ENCODE results near the gene CLASRP. TPM values are rescaled to one million over a fixed set of nuclear protein-coding genes. Genes with fewer than 3 reads are reported as not detected.

The CLASRP gene
- total and polyA plus RNA-seq, 2 donors (not counting 1 experiment from before 2014, with no cell fraction given), result 12.1 to 15.7 TPM

- Histone ChIP-seq H3K9me3 (ENCODE audit: control insufficient read depth, insufficient read depth, low read depth, low read length) (no peaks in the 10 kb centered on the region), H2AFZ (ENCODE audit: low read length) (no peak overlapping the region), H3K27ac (ENCODE audit: insufficient read depth, low read length) (peak overlapping the region; percentile 18), H3K79me2 (ENCODE audit: control insufficient read depth, insufficient read depth, low read length) (peaks cover 43% of the 10 kb centered on the region), H3K9ac (ENCODE audit: insufficient read depth, low read length) (no peak overlapping the region), H4K20me1 (ENCODE audit: control insufficient read depth, extremely low read depth, insufficient read depth, low read length) (no peaks in the 10 kb centered on the region), H3K4me2 (ENCODE audit: extremely low read depth, insufficient read depth, low read length) (peak overlapping the region; percentile 98), H3K4me3 (replicated peaks in 1 of 4; ENCODE audit: control extremely low read depth in 1 of 4, insufficient read depth in 1 of 4, low read depth in 3 of 4, low read length in 4 of 4) (peak overlapping the region; percentile 82 to 92 (median 87)), H3K4me1 (ENCODE audit: control insufficient read depth, extremely low read depth, insufficient read depth, low read length) (peaks cover 7% of the 10 kb centered on the region), H3K36me3 (ENCODE audit: control insufficient read depth, insufficient read depth, low read length) (peaks cover 15% of the 10 kb centered on the region), H3K27me3 (ENCODE audit: control insufficient read depth, insufficient read depth, low read length) (no peaks in the 10 kb centered on the region)
- TF ChIP-seq, protein P1, sequence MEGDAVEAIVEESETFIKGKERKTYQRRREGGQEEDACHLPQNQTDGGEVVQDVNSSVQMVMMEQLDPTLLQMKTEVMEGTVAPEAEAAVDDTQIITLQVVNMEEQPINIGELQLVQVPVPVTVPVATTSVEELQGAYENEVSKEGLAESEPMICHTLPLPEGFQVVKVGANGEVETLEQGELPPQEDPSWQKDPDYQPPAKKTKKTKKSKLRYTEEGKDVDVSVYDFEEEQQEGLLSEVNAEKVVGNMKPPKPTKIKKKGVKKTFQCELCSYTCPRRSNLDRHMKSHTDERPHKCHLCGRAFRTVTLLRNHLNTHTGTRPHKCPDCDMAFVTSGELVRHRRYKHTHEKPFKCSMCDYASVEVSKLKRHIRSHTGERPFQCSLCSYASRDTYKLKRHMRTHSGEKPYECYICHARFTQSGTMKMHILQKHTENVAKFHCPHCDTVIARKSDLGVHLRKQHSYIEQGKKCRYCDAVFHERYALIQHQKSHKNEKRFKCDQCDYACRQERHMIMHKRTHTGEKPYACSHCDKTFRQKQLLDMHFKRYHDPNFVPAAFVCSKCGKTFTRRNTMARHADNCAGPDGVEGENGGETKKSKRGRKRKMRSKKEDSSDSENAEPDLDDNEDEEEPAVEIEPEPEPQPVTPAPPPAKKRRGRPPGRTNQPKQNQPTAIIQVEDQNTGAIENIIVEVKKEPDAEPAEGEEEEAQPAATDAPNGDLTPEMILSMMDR (conservative IDR thresholded peaks at IDR 0.05 in 1 of 2, IDR thresholded peaks at IDR 0.05 in 1 of 2; ENCODE audit: low read depth in 1 of 2, low read length in 2 of 2), result no peak
- no peak for TF ChIP-seq EZH2 (IDR thresholded peaks at IDR 0.05; ENCODE audit: low read length, missing control alignments)
- DNase-seq (ENCODE audit: low read depth in 2 of 2), result no peak
These were observed 1.4 kb downstream of the CLASRP start for GRCh38 chr19:45040059-45040771.

DNA sequence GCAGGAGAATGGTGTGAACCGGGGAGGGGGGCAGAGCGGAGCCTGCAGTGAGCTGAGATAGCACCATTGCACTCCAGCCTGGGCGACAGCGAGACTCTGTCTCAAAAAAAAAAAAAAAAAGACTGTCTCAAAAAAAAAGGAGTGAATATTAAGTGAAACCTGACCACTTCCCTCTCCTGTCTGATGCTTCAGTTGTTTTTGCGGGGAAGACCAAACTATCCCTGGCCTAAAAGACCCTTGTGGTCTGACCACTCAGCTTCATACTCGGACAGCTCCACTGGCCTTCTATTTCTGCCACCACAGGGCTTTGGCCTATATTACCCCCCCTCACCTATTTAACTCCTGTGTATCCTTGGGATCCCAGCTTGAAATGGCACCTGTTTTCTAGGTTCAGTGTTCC, 2.3 kb downstream of the CLASRP start:
- Histone ChIP-seq H2AFZ (ENCODE audit: low read length) (no peak overlapping the region), H3K9ac (ENCODE audit: insufficient read depth, low read length) (no peak overlapping the region), H3K27ac (ENCODE audit: insufficient read depth, low read length) (no peak overlapping the region), H4K20me1 (ENCODE audit: control insufficient read depth, extremely low read depth, insufficient read depth, low read length) (no peaks in the 10 kb centered on the region), H3K36me3 (ENCODE audit: control insufficient read depth, insufficient read depth, low read length) (peaks cover 21% of the 10 kb centered on the region), H3K79me2 (ENCODE audit: control insufficient read depth, insufficient read depth, low read length) (peaks cover 51% of the 10 kb centered on the region), H3K9me3 (ENCODE audit: control insufficient read depth, insufficient read depth, low read depth, low read length) (no peaks in the 10 kb centered on the region), H3K4me1 (ENCODE audit: control insufficient read depth, extremely low read depth, insufficient read depth, low read length) (peaks cover 7% of the 10 kb centered on the region), H3K27me3 (ENCODE audit: control insufficient read depth, insufficient read depth, low read length) (no peaks in the 10 kb centered on the region), H3K4me2 (ENCODE audit: extremely low read depth, insufficient read depth, low read length) (no peak overlapping the region), H3K4me3 (replicated peaks in 1 of 4; ENCODE audit: control extremely low read depth in 1 of 4, insufficient read depth in 1 of 4, low read depth in 3 of 4, low read length in 4 of 4) (no peak overlapping the region)
- DNase-seq (ENCODE audit: low read depth in 2 of 2), result no peak
- no peak for TF ChIP-seq EZH2 (IDR thresholded peaks at IDR 0.05; ENCODE audit: low read length, missing control alignments)
- TF ChIP-seq, protein P1 (conservative IDR thresholded peaks at IDR 0.05 in 1 of 2, IDR thresholded peaks at IDR 0.05 in 1 of 2; ENCODE audit: low read depth in 1 of 2, low read length in 2 of 2), result no peak

GRCh38 chr19:45045671-45046353, 7.0 kb downstream of the CLASRP start:
- Histone ChIP-seq H3K36me3 (ENCODE audit: control insufficient read depth, insufficient read depth, low read length) (peaks cover 19% of the 10 kb centered on the region), H3K4me3 (replicated peaks in 1 of 4; ENCODE audit: control extremely low read depth in 1 of 4, insufficient read depth in 1 of 4, low read depth in 3 of 4, low read length in 4 of 4) (no peak overlapping the region), H3K27ac (ENCODE audit: insufficient read depth, low read length) (no peak overlapping the region), H3K4me2 (ENCODE audit: extremely low read depth, insufficient read depth, low read length) (no peak overlapping the region), H3K4me1 (ENCODE audit: control insufficient read depth, extremely low read depth, insufficient read depth, low read length) (no peaks in the 10 kb centered on the region), H3K9me3 (ENCODE audit: control insufficient read depth, insufficient read depth, low read depth, low read length) (no peaks in the 10 kb centered on the region), H3K27me3 (ENCODE audit: control insufficient read depth, insufficient read depth, low read length) (no peaks in the 10 kb centered on the region), H4K20me1 (ENCODE audit: control insufficient read depth, extremely low read depth, insufficient read depth, low read length) (no peaks in the 10 kb centered on the region), H2AFZ (ENCODE audit: low read length) (no peak overlapping the region), H3K9ac (ENCODE audit: insufficient read depth, low read length) (no peak overlapping the region), H3K79me2 (ENCODE audit: control insufficient read depth, insufficient read depth, low read length) (peaks cover 62% of the 10 kb centered on the region)
- no peak for DNase-seq (ENCODE audit: low read depth in 2 of 2)
- TF ChIP-seq EZH2 (IDR thresholded peaks at IDR 0.05; ENCODE audit: low read length, missing control alignments), result no peak
- TF ChIP-seq, protein P1 (conservative IDR thresholded peaks at IDR 0.05 in 1 of 2, IDR thresholded peaks at IDR 0.05 in 1 of 2; ENCODE audit: low read depth in 1 of 2, low read length in 2 of 2), result no peak
